Retina (tissue), 1 donor: Measurements from ENCODE around the gene PPIAL4G.
"Not testable (repeated sequence)": the region's sequence is repeated elsewhere in the genome, so short reads cannot be mapped to it uniquely, and the experiment has no call there.

ENCODE experiments used
- DNase-seq: peaks from one replicate; pipeline ENCODE4 v3.0.0-alpha.2; 2016

Gene PPIAL4G

DNA sequence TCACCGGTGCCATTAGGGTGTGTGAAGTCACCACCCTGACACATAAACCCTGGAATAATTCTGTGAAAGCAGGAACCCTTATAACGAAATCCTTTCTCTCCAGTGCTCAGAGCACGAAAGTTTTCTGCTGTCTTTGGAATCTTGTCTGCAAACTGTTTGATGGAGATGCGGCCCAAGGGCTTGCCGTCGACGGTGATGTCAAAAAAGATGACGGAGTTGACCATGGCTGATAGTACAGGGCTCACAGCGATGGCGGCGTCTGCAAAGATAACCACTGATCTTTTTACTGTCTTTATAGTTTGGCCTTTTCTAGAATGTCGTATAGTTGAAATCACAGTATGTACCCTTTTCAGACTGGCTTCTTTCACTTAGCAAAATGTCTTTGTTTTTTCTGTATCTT lies at the start of gene PPIAL4G:
PPIAL4G (minus strand) TSS at position 274 of the 400 bp plus-strand sequence; CDS start at position 224, 50 bp downstream.
- not testable (repeated sequence) for DNase-seq

DNA sequence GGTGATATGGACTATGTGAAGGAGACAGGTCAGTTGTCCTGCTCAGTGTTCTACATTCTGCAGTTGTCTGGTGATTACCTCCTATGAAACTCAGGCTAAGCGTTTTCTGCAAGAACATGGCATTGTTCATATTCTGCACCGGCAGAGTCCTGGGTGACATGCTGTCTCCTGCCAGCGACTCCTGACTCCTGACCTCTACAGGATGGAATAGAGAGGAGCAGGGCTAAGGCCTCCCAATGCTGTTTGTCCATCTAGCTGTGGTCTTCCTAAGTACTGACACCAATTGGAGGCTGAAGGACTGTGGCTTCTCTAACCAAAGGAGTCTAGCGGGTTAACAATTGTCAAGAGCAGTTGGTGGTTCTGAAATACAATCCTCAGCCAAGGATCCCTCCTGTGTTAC lies 49.1 kb upstream of the PPIAL4G start:
- not testable (repeated sequence) for DNase-seq

DNA sequence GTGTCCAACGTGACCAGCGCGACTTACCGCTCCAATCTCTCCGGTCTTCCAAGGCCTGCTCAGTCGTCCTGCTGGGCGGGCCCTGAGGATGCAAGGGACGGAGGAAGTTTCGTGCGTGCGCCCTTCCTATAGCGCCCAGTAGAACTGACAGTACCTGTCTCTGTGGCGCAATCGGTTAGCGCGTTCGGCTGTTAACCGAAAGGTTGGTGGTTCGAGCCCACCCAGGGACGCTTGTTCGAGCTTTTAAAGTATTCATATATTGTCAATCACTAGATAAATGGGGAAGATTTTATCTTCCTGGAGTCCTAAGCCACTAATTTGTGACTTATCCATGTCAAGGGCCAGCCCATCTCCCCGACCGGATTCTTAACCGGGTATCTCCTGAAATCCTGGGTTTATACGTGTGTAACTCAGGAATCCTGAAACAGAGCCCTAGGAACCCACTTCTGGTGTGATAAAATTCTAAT lies 46.0 kb upstream of the PPIAL4G start:
- DNase-seq: peak; percentile 61

DNA sequence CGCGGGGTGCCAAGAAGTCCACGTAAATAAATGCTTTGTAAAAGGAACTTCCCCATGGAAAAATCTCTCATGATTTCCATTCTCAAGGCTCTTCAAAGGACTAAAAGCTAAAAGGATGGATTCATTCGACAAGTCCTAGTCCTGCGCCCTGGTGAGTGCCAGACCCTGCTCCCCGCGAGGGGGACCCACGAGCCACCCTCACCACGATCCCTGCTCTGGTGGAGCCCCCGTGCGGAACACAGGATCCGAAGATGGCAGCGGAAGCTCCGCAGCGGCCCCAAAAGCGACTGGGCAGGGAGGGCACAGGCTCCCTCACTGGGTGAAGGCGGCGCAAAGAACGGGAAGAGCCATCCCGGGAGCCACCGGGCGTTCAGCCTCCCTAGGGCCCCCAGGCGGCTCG lies 45.5 kb upstream of the PPIAL4G start:
- DNase-seq: not testable (repeated sequence)

DNA sequence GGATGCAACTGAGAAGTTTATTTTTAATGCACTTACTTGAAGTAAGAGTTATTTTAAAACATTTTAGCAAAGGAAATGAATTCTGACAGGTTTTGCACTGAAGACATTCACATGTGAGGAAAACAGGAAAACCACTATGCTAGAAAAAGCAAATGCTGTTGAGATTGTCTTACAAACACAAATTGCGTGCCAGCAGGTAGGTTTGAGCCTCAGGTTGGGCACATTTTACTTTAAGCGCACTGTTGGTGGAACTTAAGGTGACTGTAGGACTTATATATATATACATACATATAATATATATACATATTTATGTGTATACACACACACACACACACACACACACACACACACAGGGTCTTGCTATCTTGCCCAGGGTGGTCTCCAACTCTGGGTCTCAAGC lies 43.5 kb upstream of the PPIAL4G start:
- not testable (repeated sequence) for DNase-seq

DNA sequence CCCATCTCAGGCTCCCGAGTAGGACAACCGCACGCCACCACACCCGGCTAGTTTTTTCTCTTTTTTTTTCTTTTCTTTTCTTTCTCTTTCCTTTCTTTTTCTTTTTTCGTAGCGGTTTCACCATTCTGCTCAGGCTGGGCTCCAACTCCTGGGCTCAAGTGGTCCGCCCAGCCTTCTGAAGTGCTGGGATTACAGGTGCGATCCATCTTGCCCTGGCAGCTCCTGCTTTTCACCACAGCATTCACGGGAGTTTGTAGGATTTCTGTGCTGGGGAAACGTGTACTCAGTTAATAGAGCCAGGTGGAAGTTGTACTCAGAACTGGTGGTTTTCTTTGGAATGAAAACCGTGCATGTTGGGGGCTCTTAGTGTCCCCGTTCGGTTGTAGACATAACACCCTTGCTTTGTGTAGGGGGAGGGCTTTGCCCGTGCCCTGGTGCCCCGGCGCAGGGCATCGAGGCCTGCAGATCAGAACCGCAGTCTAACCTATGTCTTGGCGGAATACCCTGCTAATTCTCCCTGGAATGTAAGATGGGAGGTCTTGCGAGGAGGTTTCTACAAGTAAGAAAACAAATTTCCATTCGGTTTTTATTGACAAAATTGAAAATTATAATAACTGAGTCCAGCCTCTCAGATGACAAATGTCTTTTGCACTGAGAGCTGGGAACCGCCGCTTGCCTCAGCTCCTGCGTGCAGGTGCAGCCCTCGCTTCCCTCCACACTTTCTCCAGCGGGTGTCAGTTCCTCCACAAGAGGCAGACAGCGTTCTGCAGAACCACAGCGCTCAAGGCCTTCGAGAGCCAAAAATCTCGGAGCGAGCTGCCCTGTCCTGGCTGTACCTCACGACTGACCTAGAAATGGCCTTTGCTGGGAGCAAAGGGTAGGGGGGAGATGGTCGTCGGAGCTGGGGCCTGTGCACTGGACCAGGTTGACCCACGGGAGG lies 40.4 kb upstream of the PPIAL4G start:
- not testable (repeated sequence) for DNase-seq

DNA sequence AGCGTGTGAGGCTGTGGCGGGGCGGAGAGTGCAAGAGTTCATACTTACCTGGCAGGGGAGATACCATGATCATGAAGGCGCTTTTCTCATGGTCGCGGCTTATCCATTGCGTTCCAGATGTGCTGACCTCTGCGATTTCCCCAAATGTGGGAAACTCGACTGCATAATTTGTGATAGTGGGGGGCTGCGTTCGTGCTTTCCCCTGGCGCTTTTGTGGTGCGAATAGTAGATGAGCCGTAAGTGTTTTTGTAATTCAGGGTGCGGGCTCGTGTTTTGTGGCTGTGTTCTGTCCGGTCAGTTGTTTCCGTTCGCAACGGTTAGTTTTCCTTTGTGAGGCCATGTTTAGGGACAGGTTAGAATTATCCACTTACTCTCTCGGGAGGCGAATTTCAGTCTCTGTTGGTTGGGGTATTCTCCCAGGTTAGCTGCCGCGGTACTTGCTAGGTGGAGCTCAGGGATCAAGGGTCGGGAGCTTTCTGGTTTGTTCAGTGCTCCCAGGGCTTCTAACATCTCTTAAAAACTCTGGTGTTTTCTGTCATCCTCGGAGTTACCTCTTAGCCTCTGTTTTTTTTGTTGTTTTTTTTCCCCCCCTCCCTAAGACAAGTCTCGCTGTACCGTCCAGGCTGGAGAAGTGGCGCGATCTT lies 39.6 kb upstream of the PPIAL4G start:
- peak; percentile 88 for DNase-seq

DNA sequence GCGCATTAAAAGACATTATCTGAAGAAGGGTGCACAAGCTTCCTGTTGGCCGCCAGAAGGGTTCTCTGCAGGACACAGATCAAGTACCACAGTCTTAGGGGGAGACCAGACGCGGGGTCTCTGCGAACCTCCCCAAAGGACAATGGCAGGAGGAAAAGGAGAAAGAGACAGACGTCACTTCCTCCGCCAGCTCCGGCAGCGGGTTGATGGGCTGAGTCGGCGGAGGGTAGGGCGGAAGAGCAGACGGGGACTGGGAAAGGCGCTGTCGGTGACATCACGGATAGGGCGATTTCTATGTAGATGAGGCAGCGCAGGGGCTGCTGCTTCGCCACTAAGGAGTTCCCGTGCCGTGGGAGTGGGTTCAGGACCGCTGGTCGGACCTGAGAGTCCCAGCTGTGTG lies 39.0 kb upstream of the PPIAL4G start:
- peak; percentile 89 for DNase-seq

DNA sequence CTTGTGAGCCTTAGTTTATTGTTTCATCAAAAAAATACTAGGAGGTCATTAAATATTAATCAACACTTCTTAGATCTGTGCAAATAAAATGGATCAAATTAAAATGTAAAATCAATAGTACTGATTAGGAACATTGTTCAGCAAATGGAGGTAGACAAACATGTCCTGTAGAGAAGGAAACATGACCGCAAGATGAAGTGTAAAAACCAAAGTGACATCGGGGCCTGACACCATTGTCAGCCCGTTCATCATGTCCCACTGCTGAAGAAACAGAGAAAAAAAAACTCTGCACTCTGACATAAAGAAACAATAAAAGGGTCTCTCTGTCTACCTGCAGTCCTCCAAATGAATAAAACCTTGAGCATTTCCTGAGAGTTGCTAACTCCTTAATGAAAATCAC lies 31.2 kb upstream of the PPIAL4G start:
- not testable (repeated sequence) for DNase-seq

DNA sequence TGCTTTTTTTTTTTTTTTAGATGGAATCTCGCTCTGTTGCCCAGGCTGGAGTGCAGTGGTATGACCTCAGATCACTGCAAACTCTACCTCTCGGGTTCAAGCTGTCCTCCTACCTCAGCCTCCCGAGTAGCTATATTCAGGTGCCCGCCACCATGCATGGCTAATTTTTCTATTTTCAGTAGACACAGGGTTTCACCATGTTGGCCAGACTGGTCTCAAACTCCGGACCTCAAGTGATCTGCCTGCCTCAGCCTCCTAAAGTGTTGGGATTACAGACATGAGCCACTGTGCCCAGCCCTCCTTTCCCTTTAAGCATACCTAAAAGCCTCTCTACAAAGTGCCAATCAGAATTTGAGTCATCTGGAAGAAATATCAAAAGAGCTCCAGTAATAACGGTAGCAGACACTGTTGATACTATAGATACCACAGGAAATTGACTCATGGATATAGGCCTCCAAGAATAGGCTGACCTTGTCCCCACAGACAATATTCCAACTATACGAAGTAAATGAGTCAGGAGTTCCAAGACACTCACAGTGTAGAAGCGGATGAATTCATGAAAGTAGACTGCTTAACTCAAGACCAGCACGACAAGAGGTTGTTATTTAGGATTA lies 29.6 kb upstream of the PPIAL4G start:
- DNase-seq: not testable (repeated sequence)

DNA sequence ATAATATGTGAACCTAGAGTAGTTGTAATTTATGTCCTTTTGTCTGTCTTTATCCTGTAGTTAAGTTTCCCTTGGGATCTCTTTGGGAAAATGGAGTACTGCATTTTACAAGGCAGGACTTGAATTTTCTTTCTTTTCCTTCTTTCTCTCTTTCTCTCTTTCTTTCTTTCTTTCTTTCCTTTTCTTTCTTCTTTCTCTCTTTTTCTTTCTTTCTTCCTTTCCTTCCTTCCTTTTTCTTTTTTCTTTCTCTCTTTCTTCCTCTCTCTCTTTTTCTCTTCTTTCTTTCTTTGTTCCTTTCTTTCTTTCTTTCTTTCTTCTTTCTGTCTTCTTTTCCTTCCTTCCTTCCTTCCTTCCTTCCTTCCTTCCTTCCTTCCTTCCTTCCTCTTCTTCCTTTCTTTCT lies 10.8 kb upstream of the PPIAL4G start:
- DNase-seq: not testable (repeated sequence)

DNA sequence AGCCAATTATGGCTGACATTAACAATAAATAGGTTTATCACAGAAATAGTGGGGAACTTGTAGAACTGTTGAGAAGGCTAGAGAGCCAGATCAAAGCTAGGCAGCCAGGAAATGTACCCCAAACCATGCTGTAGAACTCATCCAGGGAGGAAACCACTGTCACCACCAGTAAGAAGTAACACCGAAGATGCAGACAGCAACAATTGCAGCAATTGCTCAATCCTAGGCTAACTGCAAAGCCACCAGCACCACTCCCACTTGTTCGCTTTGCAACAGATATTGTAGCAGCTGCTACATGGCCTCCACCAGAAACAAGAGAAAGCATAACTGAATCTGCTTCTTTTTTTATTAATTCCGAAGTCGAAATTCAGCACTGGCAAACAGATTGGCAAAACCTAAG lies 2.0 kb downstream of the PPIAL4G start:
- DNase-seq: not testable (repeated sequence)

DNA sequence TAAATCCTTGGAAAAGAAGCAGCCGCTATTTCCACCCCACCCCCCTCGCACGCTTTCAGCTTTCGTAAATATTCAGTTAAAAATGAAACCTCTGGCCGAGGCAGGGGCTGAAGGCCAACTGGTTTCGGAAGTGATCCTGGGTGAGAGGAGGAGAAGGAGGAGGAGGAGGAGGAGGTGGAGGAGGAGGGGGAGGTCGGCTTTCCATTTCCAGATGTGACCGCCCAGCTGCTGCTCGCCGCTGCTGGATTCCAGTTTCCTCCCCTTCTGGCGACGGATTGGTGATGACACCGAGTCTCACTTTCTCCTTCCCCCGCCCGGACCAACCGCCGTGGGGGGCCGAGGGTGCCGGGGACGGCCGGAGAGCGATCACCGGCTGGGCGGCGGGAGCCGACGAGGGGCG lies 23.4 kb downstream of the PPIAL4G start:
- not testable (repeated sequence) for DNase-seq

DNA sequence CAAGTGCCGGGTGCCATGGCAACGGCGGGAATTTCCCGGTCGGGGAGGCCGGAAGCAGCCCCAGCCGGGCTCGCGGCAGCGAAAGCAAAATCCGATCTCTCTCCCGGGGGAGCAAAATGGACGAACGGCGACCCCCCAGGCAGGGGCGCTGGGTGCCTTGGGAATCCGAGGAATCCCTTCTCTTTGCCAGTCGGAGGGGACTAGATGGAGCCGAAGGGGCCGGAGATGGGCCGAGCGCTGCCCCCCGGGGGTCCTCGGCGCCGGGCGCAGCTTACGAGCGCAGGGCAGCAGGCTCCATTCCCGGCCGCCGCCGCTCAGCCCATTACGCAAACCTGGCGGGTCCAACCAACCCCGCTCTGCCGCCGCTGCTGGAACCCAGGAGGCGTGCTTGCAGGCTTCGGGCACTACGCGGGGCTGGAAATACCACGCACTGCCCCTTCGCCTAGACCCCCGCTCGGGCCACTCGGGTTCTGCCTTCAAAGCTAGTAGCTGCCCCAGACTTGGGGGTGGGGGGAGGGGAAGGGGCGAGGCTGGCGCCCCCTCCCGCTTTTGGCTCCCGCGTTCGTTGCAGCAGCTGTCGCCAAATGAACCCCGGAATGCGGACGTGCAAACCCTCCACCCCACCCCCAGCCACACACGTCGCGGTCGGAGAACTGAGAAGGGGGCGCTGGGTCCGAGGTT lies 24.1 kb downstream of the PPIAL4G start:
- DNase-seq: peak; percentile 62

DNA sequence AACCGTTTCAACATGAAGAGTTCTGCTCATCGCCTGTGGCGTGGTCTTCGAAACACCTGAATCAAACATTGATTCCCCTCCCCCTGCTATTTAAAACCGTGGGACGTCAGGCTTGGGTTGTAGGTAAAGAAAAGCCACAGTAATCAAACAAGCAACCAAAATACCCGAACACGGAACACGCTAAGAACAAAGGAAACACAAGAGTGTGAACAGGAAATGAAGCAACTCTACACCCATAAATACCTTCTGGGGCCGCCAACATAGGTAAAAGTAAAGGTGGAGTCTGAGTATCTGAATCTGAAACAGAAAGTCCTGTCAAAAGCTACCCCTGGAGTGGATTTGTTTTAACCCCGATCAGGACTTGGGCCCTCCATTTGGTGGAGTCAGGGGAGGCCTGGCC lies 24.7 kb downstream of the PPIAL4G start:
- DNase-seq: not testable (repeated sequence)

DNA sequence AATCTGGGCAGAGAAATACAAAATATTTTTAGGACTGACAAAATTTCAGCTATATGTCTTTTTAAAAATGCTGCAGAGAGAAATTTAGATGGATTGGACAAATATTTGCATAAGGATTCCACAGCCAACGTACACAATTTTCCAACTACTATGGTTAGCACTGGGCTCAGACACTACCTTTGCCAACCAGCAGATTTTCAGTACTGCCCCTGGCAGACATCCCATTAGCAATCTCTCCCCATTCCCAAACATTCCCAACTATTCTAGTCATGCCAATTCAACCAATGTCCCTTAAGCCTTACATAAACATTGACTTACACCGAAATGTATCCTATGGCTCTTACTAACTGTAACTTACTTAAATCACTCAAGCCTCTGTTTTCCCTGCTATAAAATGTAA lies 30.3 kb downstream of the PPIAL4G start:
- DNase-seq: not testable (repeated sequence)

DNA sequence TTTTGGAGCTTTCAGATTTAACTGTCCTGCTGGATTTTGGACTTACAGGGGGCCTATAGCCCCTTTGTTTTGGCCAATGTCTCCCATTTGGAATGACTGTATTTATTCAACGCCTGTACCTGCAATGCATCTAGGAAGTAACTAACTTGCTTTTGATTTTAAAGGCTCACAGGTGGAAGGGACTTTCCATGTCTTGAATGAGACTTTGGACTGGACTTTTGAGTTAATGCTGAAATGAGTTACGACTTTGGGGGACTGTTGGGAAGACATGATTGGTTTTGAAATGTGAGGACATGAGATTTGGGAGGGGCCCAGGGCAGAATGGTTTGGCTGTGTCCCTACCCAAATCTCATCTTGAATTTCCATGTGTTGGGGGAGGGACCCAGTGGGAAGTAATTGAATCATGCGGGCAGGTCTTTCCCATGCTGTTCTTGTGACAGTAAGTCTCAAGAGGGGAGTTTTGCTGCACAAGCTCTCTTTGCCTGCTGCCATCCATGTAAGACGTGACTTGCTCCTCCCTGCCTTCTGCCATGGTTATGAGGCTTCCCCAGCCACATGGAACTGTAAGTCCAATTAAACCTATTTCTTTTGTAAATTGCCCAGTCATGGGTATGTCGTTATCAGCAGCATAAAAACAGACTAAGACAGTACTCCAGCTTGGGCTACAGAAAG lies 43.3 kb downstream of the PPIAL4G start:
- not testable (repeated sequence) for DNase-seq

DNA sequence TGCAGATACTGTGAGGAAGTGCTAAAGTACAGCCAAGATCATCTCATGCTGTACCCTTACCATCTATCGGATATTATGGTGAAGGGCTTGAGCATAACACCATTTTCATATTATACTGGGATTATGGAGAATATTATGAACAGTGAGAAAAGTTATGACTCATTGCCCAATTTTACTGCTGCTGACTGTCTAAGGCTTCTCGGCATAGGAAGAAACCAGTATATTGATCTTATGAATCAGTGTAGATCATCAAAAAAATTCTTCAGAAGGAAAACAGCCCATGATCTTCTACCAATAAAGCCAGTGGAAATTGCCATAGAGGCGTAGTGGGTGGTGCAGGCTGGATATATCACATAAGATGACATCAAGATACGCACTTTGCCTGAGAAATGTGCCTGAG lies 47.7 kb downstream of the PPIAL4G start:
- DNase-seq: no peak

DNA sequence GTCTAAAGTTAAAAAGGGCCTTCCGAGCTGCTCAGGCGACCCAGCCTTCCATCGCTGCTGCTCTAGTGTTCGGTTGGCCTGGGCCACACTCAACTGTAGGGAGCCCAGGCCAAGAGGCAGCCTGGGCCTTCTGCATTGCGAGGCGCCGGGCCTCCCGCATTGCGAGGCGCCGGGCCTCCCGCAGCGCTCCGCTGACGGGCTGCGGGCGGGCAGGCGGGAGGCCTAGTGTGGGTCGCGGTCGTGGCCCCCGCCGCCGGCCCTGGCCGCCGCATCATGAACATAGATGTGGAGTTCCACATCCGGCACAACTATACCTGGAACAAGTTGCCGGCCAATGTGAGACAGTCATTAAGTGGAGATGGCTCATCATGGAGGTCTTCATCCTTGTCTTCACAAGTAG lies 48.3 kb downstream of the PPIAL4G start:
- DNase-seq: no peak

DNA sequence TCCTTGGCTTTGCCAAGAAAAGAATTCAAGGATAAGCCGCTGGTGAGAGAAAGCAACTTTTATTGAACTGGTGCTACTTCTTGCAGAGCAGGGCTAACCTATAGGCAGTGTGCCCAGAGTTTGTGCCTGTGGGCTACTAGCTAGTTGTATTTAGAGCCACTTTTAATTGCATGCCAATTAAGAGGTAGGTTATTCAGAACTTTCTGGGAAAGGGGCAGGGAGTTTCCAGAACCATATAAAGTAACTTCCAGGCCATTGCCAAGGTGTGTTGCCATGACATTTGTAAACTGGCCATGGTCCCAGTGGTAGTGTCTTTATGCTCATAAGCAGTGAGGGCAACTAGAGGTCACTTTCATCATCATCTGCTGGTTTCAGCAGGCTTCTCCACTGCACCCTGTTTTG lies 50.2 kb downstream of the PPIAL4G start:
- DNase-seq: not testable (repeated sequence)
